Esophagus squamous epithelium (tissue), 4 donors: ENCODE measurements around the gene CDHR2.

ENCODE experiments used
- CTCF ChIP-seq, 6 experiments: fragments of 450-650 bp in 4 of 6; fragments of 200-600 bp in 2 of 6; sonication (generic) in 2 of 6; IDR thresholded peaks; one replicate each; pipeline ENCODE4 v1.5.1; 2016 to 2019; ENCODE audit warnings: antibody characterized with exemption in 6 of 6, mild to moderate bottlenecking in 4 of 6, moderate library complexity in 4 of 6
- POLR2A ChIP-seq, 4 donors: fragments of 450-650 bp; IDR thresholded peaks; one replicate each; pipeline ENCODE4 v1.6.1; 2017; ENCODE audit warnings: antibody characterized with exemption in 4 of 4, mild to moderate bottlenecking in 4 of 4, moderate library complexity in 3 of 4

DNA sequence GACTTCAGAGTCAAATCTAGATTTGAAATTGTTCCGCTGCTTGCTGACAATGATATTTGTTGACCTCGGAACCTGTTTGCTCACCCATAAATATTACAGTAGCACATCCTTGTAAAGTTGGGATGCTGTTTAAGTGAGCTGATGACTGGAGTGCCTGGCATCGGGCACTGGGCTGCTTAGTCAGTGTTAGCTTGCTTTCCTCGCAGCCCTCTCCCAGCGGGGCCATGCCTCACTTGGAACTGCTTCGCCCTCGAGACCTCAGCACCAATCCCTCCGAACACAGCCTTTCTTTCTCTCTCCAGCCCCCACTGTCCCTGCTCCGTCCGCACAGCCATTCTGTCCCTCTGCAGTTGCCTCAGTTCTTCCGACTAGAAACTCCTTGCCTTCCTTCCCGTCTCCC lies 35.4 kb upstream of the CDHR2 start:
- TF ChIP-seq POLR2A (IDR thresholded peaks at IDR 0.05) (no peak), CTCF (IDR thresholded peaks at IDR 0.05) (no peak)
